Posterior cingulate gyrus (tissue), 11 donors: ENCODE measurements around the gene TBK1.

Experiments used
- DNase-seq, 10 donors: peaks; one replicate each; pipeline versions ENCODE4 v3.0.0 to v3.0.0-alpha.2; 2020 to 2021; ENCODE audit warnings: mixed read lengths in 3 of 10
- intact Hi-C: fragments of 100-400 bp; cut with DNase I; formaldehyde crosslinking; loops from one replicate; pipeline ENCODE4 v1.15.1; 2023

The TBK1 gene

DNA sequence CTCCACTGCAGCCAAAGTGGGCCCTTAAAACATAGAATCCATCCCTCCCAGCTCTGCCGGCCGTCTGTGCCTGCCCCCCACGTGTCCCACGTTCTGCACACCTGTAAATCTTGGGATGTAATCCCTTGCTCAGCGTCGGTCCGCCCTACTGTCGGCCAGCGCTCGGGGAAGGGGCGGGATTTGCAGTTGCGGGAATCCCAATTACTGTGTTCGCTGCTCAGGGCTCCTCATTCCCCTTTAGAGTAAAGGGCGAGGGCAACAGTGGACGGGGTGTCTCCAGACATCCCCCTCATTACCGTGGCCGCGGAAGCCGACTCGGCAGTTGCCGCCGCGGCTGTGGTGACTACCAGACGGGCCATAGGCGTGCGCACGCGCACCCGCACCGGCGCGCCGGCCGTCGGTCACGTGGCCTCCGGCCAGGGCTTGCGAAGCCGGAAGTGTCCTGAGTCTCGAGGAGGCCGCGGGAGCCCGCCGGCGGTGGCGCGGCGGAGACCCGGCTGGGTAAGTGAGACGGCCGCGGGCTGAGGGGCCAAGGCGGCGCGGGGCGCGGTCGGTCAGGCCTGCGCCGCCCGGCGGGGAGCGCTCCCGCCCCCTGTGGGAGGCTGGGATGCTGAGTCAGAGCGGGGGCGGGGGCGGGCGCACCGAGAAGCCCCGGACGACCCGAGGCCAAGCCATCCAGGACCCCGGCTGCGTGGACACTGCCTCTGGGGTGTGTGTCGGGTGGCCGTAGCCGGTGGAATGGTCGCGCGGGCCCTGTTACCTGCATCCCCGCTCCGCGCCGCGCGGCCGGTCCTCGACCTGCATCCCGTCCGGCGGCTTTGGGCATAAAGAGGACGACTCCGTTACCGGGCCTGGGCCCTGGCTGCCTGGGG is at the start of gene TBK1:
TBK1 (plus strand) TSS at position 434 of the 872 bp plus-strand sequence. CDS start 3,751 bp downstream, outside the sequence.
- DNase-seq: peak; percentile 85 to 99 (median 91)
- intact Hi-C loops: loop anchor here (2.0 kb wide), 1 partner anchor 47 kb away; the partner anchor contains the start of gene XPOT

DNA sequence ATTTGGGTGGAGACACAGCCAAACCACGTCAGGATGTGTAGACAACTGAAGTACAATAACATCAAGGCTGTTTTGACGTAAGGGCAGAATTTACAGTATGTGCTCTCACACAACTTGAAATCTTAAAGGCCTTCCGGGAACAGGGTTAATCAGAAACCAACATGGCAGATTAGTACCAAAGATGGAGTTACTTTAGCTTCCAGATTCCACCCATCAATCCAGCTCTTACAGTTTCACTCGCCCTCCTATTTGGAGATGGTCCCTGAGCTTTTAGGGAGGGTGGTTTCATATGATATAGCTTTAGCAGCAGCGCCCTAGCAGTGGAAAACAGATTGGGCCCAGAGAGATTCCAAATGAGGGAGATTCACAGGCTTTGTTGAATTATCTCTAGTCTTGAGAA is 49.7 kb upstream of the TBK1 start:
- no peak for DNase-seq
- intact Hi-C loops: loop anchor here (5.0 kb wide), 1 partner anchor 560 kb away; the partner anchor contains the start of gene SRGAP1

DNA sequence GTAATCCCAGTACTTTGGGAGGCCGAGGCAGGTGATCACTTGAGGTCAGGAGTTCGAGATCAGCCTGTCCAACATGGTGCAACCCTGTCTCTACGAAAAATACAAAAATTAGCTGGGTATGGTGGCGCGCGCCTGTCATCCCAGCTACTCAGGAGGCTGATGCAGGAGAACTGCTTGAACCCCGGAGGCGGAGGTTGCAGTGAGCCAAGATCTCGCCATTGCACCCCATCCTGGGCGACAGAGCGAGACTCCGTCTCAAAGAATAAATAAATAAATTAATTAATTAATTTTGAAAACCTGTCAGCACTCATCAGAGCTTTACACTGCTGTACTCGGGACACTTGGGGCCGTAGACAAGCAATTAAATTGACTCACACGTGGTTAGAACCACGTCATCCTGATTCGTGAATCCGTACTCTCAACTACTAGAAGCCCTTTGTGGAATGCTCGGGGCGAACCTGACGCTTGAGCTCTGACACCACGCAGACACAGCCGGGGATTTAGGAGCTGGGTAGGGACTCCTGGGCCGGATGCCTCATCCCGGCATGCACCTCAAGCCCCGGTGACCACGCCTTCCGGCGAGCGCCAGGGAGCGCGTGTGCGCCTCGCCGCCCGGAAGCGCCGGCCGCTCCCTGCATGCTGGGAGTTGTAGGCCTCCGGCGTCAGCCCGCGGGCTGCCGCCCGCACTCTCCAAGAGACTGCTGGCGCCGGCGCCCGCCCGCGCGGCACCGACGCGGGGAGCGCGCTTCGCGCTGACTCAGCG is 48.0 kb upstream of the TBK1 start, which contains the start of gene XPOT:
XPOT (plus strand) TSS at position 686 of the 763 bp plus-strand sequence. CDS start 5,644 bp downstream, outside the sequence.
- peak; percentile 84 to 98 (median 90) for DNase-seq
- intact Hi-C loops: loop anchor here (2.0 to 5.0 kb wide), 2 partner anchors 49 to 562 kb away; partner anchors contain the start of genes SRGAP1 and TBK1

GRCh38 chr12:64404470-64405256 is 47.3 kb upstream of the TBK1 start:
- intact Hi-C loops: loop anchor here (2.0 to 5.0 kb wide), 2 partner anchors 48 to 562 kb away; partner anchors contain the start of genes SRGAP1 and TBK1
- DNase-seq: peak in 8 of 10 donors; percentile 19 to 90 (median 37)

DNA sequence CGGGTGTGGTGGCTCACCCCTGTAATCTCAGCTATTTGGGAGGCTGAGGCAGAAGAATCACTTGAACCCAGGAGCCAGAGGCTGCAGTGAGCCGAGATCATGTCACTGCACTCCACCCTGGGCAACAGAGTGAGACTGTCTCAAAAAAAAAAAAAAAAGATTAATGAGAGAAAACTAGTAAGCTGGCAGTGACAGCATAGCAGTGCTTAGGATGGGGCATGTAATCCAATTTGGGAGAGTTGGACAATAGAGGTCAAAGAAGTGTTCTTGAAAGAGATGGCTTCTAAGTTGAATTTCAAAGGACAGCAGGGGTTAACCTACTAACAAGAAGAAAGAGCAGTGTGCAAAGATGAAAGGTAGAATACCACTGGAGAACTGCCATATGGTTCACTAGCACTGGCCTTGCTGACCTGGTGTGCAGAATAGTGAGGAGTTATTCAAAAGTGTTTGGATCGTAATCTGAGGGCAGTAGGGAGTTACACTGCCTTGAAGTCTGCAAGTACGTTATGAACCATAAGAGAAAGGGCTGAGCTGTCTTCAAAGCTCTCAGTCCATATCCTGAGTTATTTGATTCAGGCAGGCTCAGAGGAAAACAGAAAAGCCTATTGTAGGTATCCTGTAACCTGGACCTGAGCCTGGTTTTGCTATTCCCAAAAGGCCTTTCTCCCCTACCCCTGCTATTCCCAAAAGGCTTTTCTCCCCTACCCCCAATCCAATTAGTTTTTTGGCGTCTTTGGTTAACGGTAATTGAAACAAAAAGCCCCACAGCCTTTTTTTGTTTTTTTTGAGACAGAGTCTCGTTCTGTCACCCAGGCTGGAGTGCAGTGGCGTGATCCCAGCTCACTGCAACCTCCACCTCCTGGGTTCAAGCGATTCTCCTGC is 44.3 kb upstream of the TBK1 start:
- no peak for DNase-seq
- intact Hi-C loops: no loop called here

GRCh38 chr12:64411427-64411826 is 40.5 kb upstream of the TBK1 start:
- intact Hi-C loops: no loop called here

GRCh38 chr12:64412459-64412858 is 39.5 kb upstream of the TBK1 start:
- intact Hi-C loops: no loop called here
- no peak for DNase-seq

More at GRCh38 chr12:64411427-64411826, 40.5 kb upstream of the TBK1 start:
- DNase-seq: no peak

DNA sequence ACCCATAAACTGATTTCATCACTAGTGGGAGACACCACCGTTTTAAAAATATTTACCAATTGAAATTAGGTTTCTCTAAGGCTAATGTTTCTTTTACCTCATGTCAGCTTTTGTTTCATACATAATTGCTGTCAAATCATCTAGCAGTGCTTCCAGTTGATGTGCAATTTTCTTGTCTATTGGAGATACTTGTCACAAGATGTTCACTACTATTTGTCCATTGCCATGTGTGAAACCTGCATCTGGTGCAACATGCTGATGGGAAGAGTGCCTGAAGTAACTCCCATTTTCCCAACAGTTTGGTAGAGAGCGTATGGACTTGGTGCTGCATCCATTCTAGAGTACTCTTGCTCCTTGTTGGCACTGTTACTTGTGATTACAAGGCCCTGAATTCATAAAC is 38.0 kb upstream of the TBK1 start:
- no peak for DNase-seq
- intact Hi-C loops: no loop called here

DNA sequence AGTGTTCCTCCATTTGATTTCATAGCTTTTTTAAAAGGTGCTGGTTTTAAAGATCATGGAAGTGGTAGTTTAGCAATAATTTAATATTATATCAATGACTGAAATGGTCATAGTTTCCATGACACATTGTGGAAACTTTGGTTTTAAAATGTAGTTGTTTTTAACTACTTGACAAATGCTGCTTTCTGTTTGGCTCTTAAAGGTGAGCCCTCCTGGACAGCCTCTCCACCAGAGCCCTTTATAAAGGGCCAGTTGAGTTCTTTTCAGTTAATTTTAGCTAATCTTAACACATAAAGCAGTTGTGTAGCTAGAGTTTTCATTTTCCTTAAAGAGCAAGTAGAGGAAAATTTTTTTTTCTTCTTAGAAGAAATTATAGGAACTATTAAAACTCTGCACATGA is 33.7 kb upstream of the TBK1 start:
- intact Hi-C loops: no loop called here
- no peak for DNase-seq

DNA sequence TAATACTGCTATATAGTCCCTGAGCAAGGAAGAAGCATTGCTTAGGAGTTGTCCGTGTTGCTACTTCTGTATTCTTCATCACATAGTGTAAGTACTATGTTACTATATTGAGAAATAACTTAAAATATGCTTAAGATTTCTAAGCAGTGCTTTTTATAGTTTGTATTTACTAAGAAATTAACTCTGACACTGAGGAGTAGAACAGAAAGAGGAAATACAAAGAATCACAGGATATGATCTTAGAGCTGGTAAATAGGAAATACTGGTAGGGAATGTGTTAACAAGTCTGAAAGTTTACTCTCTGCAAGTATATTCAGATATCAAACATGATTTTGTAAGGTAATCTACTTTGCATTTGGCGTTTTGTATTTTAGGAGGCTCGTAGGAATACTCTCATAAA is 32.2 kb upstream of the TBK1 start:
- intact Hi-C loops: no loop called here

DNA sequence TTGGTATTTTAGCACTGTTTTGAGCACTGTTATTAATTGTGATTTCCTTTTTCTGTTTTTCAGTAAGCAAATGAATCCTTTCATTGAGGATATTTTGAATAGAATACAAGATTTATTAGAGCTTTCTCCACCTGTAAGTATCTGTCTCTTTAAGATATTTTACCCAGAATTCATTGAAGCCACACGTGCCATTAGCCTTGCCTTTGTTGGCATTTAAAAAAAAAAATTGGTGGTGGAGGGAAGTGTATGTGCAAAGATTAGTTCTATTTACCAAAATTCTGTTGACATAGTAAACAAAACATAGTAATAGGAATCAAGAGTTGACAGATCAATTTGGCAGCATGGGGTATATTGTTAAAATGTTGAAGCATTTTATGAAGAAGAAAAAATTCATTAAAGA is 23.9 kb upstream of the TBK1 start:
- intact Hi-C loops: no loop called here
- DNase-seq: no peak

More for the DNA sequence above, 32.2 kb upstream of the TBK1 start:
- no peak for DNase-seq

DNA sequence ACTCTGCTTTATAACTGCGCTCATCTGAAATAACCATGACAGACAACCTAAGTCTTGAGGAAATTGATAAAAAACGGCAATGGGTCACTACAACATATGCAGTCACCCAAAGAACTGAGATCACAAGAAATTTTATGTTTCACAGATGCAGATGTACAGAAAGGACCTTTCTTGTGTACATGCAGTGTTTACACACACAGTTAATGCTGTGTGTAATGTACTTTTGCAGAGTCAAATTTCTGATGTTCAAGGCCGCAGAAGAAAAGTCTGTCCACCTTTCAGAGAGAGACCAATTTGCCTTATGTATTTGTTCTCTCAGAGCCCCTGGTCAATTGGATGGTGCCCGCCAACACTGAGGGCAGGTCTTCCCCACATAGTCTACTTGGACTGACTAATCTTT is 23.0 kb upstream of the TBK1 start:
- intact Hi-C loops: no loop called here
- no peak for DNase-seq

DNA sequence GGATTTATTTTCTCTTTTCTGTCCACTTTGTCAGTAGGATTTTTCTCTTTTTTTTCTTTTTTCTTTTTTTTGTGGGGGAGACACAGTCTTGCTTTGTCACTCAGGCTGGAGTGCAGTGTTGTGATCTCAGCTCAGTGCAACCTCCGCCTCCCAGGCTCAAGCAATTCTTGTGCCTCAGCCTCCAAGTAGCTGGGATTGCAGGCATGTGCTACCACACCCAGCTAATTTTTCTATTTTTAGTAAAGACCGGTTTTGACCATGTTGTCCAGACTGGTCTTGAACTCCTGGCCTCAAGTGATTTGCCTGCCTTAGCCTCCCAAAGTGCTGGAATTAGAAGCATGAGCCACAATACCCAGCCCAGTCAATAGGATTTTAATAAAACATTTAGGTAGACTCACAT is 21.0 kb upstream of the TBK1 start:
- DNase-seq: no peak
- intact Hi-C loops: no loop called here

DNA sequence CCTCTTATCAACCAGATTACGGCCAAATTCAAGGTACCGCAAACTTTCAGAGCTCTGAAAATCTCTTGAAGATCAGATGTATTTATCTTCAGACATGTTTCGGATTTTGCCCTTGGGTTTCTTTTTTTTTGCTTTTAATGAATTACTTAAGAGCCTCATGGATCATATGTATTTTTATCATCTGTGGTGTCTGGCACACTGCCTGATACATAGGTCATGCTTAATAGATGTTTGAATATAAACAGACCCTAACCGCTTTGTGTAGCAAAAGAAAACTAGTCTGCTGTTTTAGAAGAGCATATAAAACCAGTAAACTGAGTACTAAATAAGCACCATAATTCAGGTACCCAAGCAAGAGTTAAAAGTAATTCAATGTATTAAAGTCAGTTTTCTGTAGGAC is 20.1 kb upstream of the TBK1 start:
- no peak for DNase-seq
- intact Hi-C loops: no loop called here

DNA sequence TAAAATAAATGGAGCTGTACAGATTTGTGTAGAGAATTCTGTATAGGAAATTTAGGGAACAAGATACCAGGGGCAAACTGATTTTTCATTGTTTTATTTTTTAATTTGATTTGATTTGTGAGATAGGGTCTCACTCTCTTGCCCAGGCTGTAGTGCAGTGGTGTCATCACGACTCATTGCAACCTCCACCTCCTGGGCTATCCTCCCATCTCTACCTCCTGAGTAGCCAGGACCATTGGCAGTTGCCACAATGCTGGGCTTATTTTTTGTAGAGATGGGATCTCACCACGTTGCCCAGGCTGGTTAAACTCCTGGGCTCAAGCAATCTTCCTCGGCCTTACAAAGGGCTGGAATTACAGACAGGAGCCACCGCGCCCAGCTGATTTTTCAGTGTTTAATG is 18.0 kb upstream of the TBK1 start:
- no peak for DNase-seq
- intact Hi-C loops: no loop called here

- DNase-seq: no peak
- intact Hi-C loops: loop anchor here (5.0 kb wide), 1 partner anchor 368 kb away; no protein-coding TSS in a partner anchor
Observed at GRCh38 chr12:64440100-64440499, 11.8 kb upstream of the TBK1 start.

GRCh38 chr12:64445490-64445889 is 6.4 kb upstream of the TBK1 start:
- intact Hi-C loops: no loop called here
- no peak for DNase-seq

DNA sequence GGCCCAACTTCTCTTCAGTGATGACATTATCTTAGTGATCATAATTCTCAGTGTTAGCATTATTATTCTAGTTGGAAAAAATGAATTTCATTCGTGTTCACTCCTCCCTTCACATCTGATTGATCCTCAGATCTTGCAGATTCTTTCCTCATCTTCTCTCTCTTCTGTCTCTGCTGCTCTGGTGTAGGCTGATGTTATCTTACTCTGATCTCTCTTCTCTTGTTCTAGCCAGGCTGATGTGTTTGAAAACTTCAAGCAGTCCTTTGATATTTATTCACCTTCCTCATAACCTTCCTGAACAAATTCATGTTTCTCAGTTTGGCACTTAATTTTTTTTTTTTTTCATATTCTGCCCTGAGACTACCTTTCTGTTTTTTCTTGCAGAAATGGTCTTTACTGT is 5.6 kb upstream of the TBK1 start:
- DNase-seq: no peak
- intact Hi-C loops: no loop called here

GRCh38 chr12:64450057-64450640 is 1.8 kb upstream of the TBK1 start:
- intact Hi-C loops: no loop called here
- no peak for DNase-seq
